Measurements from ENCODE around the gene BMERB1.
"Not testable (repeated sequence)": the region's sequence is repeated elsewhere in the genome, so short reads cannot be mapped to it uniquely, and the experiment has no call there.

Gene BMERB1

GRCh38 chr16:15567823-15568222 is 133.4 kb downstream of the BMERB1 start:
- H3K4me1 ChIP-seq (ENCODE audit: control insufficient read depth in 2 of 2, insufficient read depth in 1 of 2, low read depth in 1 of 2, low read length in 2 of 2): peaks cover 0 to under 1% of the 10 kb centered on the region in 2 donors
- H3K9me3 ChIP-seq (replicated peaks in 1 of 2; ENCODE audit: control insufficient read depth in 2 of 2, insufficient read depth in 1 of 2, low read depth in 1 of 2, low read length in 2 of 2): peaks cover 0 to 3% of the 10 kb centered on the region in 2 donors
- no peak overlapping the region for H3K23ac ChIP-seq (ENCODE audit: low read depth, low read length, poor library complexity)
- H2BK5ac ChIP-seq (ENCODE audit: low read length): no peak overlapping the region
- H2BK120ac ChIP-seq (ENCODE audit: low read depth, low read length): no peak overlapping the region
- no peak overlapping the region for H4K91ac ChIP-seq (ENCODE audit: low read depth, low read length, poor library complexity)
- no peak overlapping the region for H2AFZ ChIP-seq (ENCODE audit: low read length)
- H3K27me3 ChIP-seq (ENCODE audit: control insufficient read depth in 3 of 3, insufficient read depth in 3 of 3, low read depth in 1 of 3, low read length in 3 of 3): no peaks in the 10 kb centered on the region
- H3K4me2 ChIP-seq (ENCODE audit: insufficient read depth, low read length, poor library complexity, severe bottlenecking): no peak overlapping the region
- no peak overlapping the region for H2BK15ac ChIP-seq (ENCODE audit: low read length)
- no peak for DNase-seq (ENCODE audit: low spot score)
- no peak overlapping the region for H3K9ac ChIP-seq (ENCODE audit: low read depth, low read length, poor library complexity)
- H3K4me3 ChIP-seq (ENCODE audit: low read length in 2 of 2): no peak overlapping the region
- H3K4ac ChIP-seq (ENCODE audit: low read length): no peak overlapping the region
- no peak overlapping the region for H3K27ac ChIP-seq (replicated peaks; ENCODE audit: low read length)
- no peak overlapping the region for H3K18ac ChIP-seq (ENCODE audit: low read length)
- H2BK12ac ChIP-seq (ENCODE audit: low read length): no peak overlapping the region
- H2AK5ac ChIP-seq (ENCODE audit: low read depth, low read length): no peak overlapping the region
- no peak overlapping the region for H4K8ac ChIP-seq (ENCODE audit: low read depth, low read length)
- H3K14ac ChIP-seq (ENCODE audit: low read length): no peak overlapping the region
- no peaks in the 10 kb centered on the region for H3K79me1 ChIP-seq (ENCODE audit: low read depth, low read length)
- no CpG with 5 or more reads among the region's 5 CpGs for WGBS, 2 donors (ENCODE audit: extremely low coverage in 2 of 2, insufficient read length in 2 of 2, insufficient replicate concordance in 1 of 2)
- H3K36me3 ChIP-seq (replicated peaks in 1 of 2; ENCODE audit: control insufficient read depth in 2 of 2, insufficient read depth in 2 of 2, low read length in 2 of 2): peaks cover 0 to 8% of the 10 kb centered on the region in 2 donors

DNA sequence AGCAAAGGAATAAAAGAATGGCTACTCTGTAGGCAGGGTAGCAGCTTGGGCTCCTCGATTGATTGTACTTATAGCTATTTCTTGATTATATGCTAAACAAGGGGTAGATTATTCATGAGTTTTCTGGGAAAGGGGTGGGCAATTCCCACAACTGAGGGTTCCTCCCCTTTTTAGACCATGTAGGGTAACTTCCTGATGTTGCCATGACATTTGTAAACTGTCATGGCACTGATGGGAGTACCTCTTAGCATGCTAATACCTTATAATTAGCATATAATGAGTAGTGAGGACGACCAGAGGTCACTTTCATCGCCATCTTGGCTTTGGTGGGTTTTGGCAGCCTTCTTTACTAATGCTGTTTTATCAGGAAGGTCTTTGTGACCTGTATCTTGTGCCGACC is 136.3 kb downstream of the BMERB1 start:
- not testable (repeated sequence) for H4K91ac ChIP-seq (ENCODE audit: low read depth, low read length, poor library complexity); H2BK5ac ChIP-seq (ENCODE audit: low read length); H3K9ac ChIP-seq (ENCODE audit: low read depth, low read length, poor library complexity); H3K9me3 ChIP-seq (replicated peaks in 1 of 2; ENCODE audit: control insufficient read depth in 2 of 2, insufficient read depth in 1 of 2, low read depth in 1 of 2, low read length in 2 of 2); DNase-seq (ENCODE audit: low spot score); H3K79me1 ChIP-seq (ENCODE audit: low read depth, low read length); H3K27me3 ChIP-seq (ENCODE audit: control insufficient read depth in 3 of 3, insufficient read depth in 3 of 3, low read depth in 1 of 3, low read length in 3 of 3); H3K4ac ChIP-seq (ENCODE audit: low read length); H3K18ac ChIP-seq (ENCODE audit: low read length); H2BK15ac ChIP-seq (ENCODE audit: low read length); H2BK12ac ChIP-seq (ENCODE audit: low read length); H4K8ac ChIP-seq (ENCODE audit: low read depth, low read length); H3K36me3 ChIP-seq (replicated peaks in 1 of 2; ENCODE audit: control insufficient read depth in 2 of 2, insufficient read depth in 2 of 2, low read length in 2 of 2); H2AFZ ChIP-seq (ENCODE audit: low read length); H2BK120ac ChIP-seq (ENCODE audit: low read depth, low read length); H3K23ac ChIP-seq (ENCODE audit: low read depth, low read length, poor library complexity); H3K14ac ChIP-seq (ENCODE audit: low read length); H2AK5ac ChIP-seq (ENCODE audit: low read depth, low read length); H3K4me2 ChIP-seq (ENCODE audit: insufficient read depth, low read length, poor library complexity, severe bottlenecking); H3K4me3 ChIP-seq (ENCODE audit: low read length in 2 of 2); H3K4me1 ChIP-seq (ENCODE audit: control insufficient read depth in 2 of 2, insufficient read depth in 1 of 2, low read depth in 1 of 2, low read length in 2 of 2); H3K27ac ChIP-seq (replicated peaks; ENCODE audit: low read length)
- no CpG with 5 or more reads among the region's 4 CpGs for WGBS, 2 donors (ENCODE audit: extremely low coverage in 2 of 2, insufficient read length in 2 of 2, insufficient replicate concordance in 1 of 2)

- DNase-seq (ENCODE audit: low spot score): no peak
- H2AFZ ChIP-seq (ENCODE audit: low read length): no peak overlapping the region
- H2BK120ac ChIP-seq (ENCODE audit: low read depth, low read length): no peak overlapping the region
- H4K91ac ChIP-seq (ENCODE audit: low read depth, low read length, poor library complexity): no peak overlapping the region
- no peaks in the 10 kb centered on the region for H3K79me1 ChIP-seq (ENCODE audit: low read depth, low read length)
- no peak overlapping the region for H3K9ac ChIP-seq (ENCODE audit: low read depth, low read length, poor library complexity)
- H2BK5ac ChIP-seq (ENCODE audit: low read length): no peak overlapping the region
- no peak overlapping the region for H2BK12ac ChIP-seq (ENCODE audit: low read length)
- WGBS, 2 donors (ENCODE audit: extremely low coverage in 2 of 2, insufficient read length in 2 of 2, insufficient replicate concordance in 1 of 2): no CpG with 5 or more reads among the region's 6 CpGs
- no peaks in the 10 kb centered on the region for H3K9me3 ChIP-seq (replicated peaks in 1 of 2; ENCODE audit: control insufficient read depth in 2 of 2, insufficient read depth in 1 of 2, low read depth in 1 of 2, low read length in 2 of 2)
- no peak overlapping the region for H3K18ac ChIP-seq (ENCODE audit: low read length)
- no peak overlapping the region for H3K4me2 ChIP-seq (ENCODE audit: insufficient read depth, low read length, poor library complexity, severe bottlenecking)
- H3K14ac ChIP-seq (ENCODE audit: low read length): no peak overlapping the region
- H3K27me3 ChIP-seq (ENCODE audit: control insufficient read depth in 3 of 3, insufficient read depth in 3 of 3, low read depth in 1 of 3, low read length in 3 of 3): no peaks in the 10 kb centered on the region
- H3K4ac ChIP-seq (ENCODE audit: low read length): no peak overlapping the region
- peaks cover 0 to 8% of the 10 kb centered on the region in 2 donors for H3K36me3 ChIP-seq (replicated peaks in 1 of 2; ENCODE audit: control insufficient read depth in 2 of 2, insufficient read depth in 2 of 2, low read length in 2 of 2)
- H4K8ac ChIP-seq (ENCODE audit: low read depth, low read length): no peak overlapping the region
- no peak overlapping the region for H3K27ac ChIP-seq (replicated peaks; ENCODE audit: low read length)
- no peak overlapping the region for H3K23ac ChIP-seq (ENCODE audit: low read depth, low read length, poor library complexity)
- no peak overlapping the region for H3K4me3 ChIP-seq (ENCODE audit: low read length in 2 of 2)
- no peak overlapping the region for H2BK15ac ChIP-seq (ENCODE audit: low read length)
- no peak overlapping the region for H2AK5ac ChIP-seq (ENCODE audit: low read depth, low read length)
- H3K4me1 ChIP-seq (ENCODE audit: control insufficient read depth in 2 of 2, insufficient read depth in 1 of 2, low read depth in 1 of 2, low read length in 2 of 2): no peaks in the 10 kb centered on the region
These were observed 137.2 kb downstream of the BMERB1 start for GRCh38 chr16:15571557-15571956.

GRCh38 chr16:15572329-15573001 is 138.1 kb downstream of the BMERB1 start:
- no peak overlapping the region for H3K4me3 ChIP-seq (ENCODE audit: low read length in 2 of 2)
- no peak overlapping the region for H2BK120ac ChIP-seq (ENCODE audit: low read depth, low read length)
- H3K36me3 ChIP-seq (replicated peaks in 1 of 2; ENCODE audit: control insufficient read depth in 2 of 2, insufficient read depth in 2 of 2, low read length in 2 of 2): peaks cover 0 to 8% of the 10 kb centered on the region in 2 donors
- no peak overlapping the region for H2AK5ac ChIP-seq (ENCODE audit: low read depth, low read length)
- no peak overlapping the region for H4K8ac ChIP-seq (ENCODE audit: low read depth, low read length)
- no peak overlapping the region for H3K23ac ChIP-seq (ENCODE audit: low read depth, low read length, poor library complexity)
- no peak overlapping the region for H3K4me2 ChIP-seq (ENCODE audit: insufficient read depth, low read length, poor library complexity, severe bottlenecking)
- H3K4me1 ChIP-seq (ENCODE audit: control insufficient read depth in 2 of 2, insufficient read depth in 1 of 2, low read depth in 1 of 2, low read length in 2 of 2): no peaks in the 10 kb centered on the region
- H3K27me3 ChIP-seq (ENCODE audit: control insufficient read depth in 3 of 3, insufficient read depth in 3 of 3, low read depth in 1 of 3, low read length in 3 of 3): no peaks in the 10 kb centered on the region
- H3K18ac ChIP-seq (ENCODE audit: low read length): no peak overlapping the region
- H4K91ac ChIP-seq (ENCODE audit: low read depth, low read length, poor library complexity): no peak overlapping the region
- no peak for DNase-seq (ENCODE audit: low spot score)
- H3K79me1 ChIP-seq (ENCODE audit: low read depth, low read length): no peaks in the 10 kb centered on the region
- H2BK12ac ChIP-seq (ENCODE audit: low read length): no peak overlapping the region
- H3K9me3 ChIP-seq (replicated peaks in 1 of 2; ENCODE audit: control insufficient read depth in 2 of 2, insufficient read depth in 1 of 2, low read depth in 1 of 2, low read length in 2 of 2): no peaks in the 10 kb centered on the region
- H3K9ac ChIP-seq (ENCODE audit: low read depth, low read length, poor library complexity): no peak overlapping the region
- H3K27ac ChIP-seq (replicated peaks; ENCODE audit: low read length): no peak overlapping the region
- H2BK5ac ChIP-seq (ENCODE audit: low read length): no peak overlapping the region
- no peak overlapping the region for H2AFZ ChIP-seq (ENCODE audit: low read length)
- WGBS, 2 donors (ENCODE audit: extremely low coverage in 2 of 2, insufficient read length in 2 of 2, insufficient replicate concordance in 1 of 2): no CpG with 5 or more reads among the region's 9 CpGs
- no peak overlapping the region for H3K14ac ChIP-seq (ENCODE audit: low read length)
- H3K4ac ChIP-seq (ENCODE audit: low read length): no peak overlapping the region
- H2BK15ac ChIP-seq (ENCODE audit: low read length): no peak overlapping the region

Measured in neuronal stem cell (in vitro differentiated cells).